Hindlimb muscle (tissue), 1 donor: ENCODE data around the gene PHACTR2. TPM values are rescaled to one million over a fixed set of nuclear protein-coding genes. Genes with fewer than 3 reads are reported as not detected.
A peak's percentile ranks its signal among the peaks of the same experiment; 100 is the strongest.

ENCODE experiments used
- DNase-seq: peaks from one replicate; pipeline ENCODE4 v3.0.0-alpha.2; 2013
- polyA plus RNA-seq: library from polyadenylated mRNA; unstranded; fragments of 120-200 nt; gene quantifications from one replicate; pipeline ENCODE4 v1.2.1, GENCODE V29; 2013; ENCODE audit not compliant: insufficient read length

PHACTR2 gene
- polyA plus RNA-seq, 1 donor, result 36.5 TPM

GRCh38 chr6:143743301-143744166, 65.8 kb downstream of the PHACTR2 start:
- peak; percentile 87 for DNase-seq

GRCh38 chr6:143744551-143745165, 66.9 kb downstream of the PHACTR2 start:
- peak; percentile 26 for DNase-seq

GRCh38 chr6:143745166-143746133, 67.7 kb downstream of the PHACTR2 start:
- peak; percentile 64 for DNase-seq

GRCh38 chr6:143746202-143747119, 68.7 kb downstream of the PHACTR2 start:
- peak; percentile 21 for DNase-seq

GRCh38 chr6:143747347-143747842, 69.6 kb downstream of the PHACTR2 start:
- DNase-seq, result no peak

- DNase-seq, result no peak
Observed at GRCh38 chr6:143749891-143750290, 72.1 kb downstream of the PHACTR2 start.

GRCh38 chr6:143750877-143751276, 73.1 kb downstream of the PHACTR2 start:
- DNase-seq, result no peak

GRCh38 chr6:143752459-143752858, 74.7 kb downstream of the PHACTR2 start:
- no peak for DNase-seq

GRCh38 chr6:143753678-143754077, 75.9 kb downstream of the PHACTR2 start:
- DNase-seq, result no peak

GRCh38 chr6:143754204-143754603, 76.4 kb downstream of the PHACTR2 start:
- no peak for DNase-seq

GRCh38 chr6:143755301-143755744, 77.6 kb downstream of the PHACTR2 start:
- DNase-seq, result no peak

GRCh38 chr6:143757346-143757832, 79.6 kb downstream of the PHACTR2 start:
- DNase-seq, result no peak

- DNase-seq, result no peak
Observed at GRCh38 chr6:143758551-143758950, 80.8 kb downstream of the PHACTR2 start.

- DNase-seq, result no peak
Observed at GRCh38 chr6:143759666-143760065, 81.9 kb downstream of the PHACTR2 start.

GRCh38 chr6:143761074-143761473, 83.3 kb downstream of the PHACTR2 start:
- no peak for DNase-seq

GRCh38 chr6:143762126-143762525, 84.4 kb downstream of the PHACTR2 start:
- no peak for DNase-seq

- no peak for DNase-seq
Observed at GRCh38 chr6:143765422-143766184, 87.8 kb downstream of the PHACTR2 start.

GRCh38 chr6:143766185-143766553, 88.4 kb downstream of the PHACTR2 start:
- no peak for DNase-seq

GRCh38 chr6:143767433-143767832, 89.7 kb downstream of the PHACTR2 start:
- DNase-seq, result no peak
